NB4 (cell line): Measurements from ENCODE around the gene ROBO1.

ENCODE experiments used
- POLR2A ChIP-seq: IDR thresholded peaks from 2 replicates; pipeline ENCODE4 v1.6.1; 2011; ENCODE audit warnings: mild to moderate bottlenecking; ENCODE audit not compliant: insufficient read length; ENCODE audit errors: extremely low read depth
- TF ChIP-seq, protein P1 (sequence below): IDR thresholded peaks from one replicate; pipeline ENCODE4 v1.5.1; 2012; ENCODE audit warnings: low read depth, low read length
- TF ChIP-seq, protein P2 (sequence below): IDR thresholded peaks from 2 replicates; pipeline ENCODE4 v1.6.1; 2011; ENCODE audit warnings: low read depth, low read length

DNA sequence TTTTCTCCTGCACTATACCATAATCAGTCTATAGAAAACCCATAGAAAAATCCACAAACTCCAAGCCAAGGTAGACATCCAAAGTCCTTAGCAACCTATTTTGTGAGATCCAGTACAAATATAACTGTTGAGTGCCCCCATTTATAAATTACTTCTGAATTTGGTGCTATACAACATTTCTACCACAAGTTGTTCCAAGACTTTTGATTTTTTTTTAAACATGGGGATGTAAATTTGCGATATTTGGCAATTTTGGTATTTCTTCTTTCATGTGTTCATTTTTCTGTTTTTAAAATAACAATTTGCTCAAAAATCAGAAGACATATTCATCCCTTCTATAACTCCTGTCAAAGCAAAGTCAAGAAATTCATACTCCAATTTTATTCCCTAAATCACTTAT is 763.8 kb downstream of the ROBO1 start:
- TF ChIP-seq, protein P1, sequence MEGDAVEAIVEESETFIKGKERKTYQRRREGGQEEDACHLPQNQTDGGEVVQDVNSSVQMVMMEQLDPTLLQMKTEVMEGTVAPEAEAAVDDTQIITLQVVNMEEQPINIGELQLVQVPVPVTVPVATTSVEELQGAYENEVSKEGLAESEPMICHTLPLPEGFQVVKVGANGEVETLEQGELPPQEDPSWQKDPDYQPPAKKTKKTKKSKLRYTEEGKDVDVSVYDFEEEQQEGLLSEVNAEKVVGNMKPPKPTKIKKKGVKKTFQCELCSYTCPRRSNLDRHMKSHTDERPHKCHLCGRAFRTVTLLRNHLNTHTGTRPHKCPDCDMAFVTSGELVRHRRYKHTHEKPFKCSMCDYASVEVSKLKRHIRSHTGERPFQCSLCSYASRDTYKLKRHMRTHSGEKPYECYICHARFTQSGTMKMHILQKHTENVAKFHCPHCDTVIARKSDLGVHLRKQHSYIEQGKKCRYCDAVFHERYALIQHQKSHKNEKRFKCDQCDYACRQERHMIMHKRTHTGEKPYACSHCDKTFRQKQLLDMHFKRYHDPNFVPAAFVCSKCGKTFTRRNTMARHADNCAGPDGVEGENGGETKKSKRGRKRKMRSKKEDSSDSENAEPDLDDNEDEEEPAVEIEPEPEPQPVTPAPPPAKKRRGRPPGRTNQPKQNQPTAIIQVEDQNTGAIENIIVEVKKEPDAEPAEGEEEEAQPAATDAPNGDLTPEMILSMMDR = no peak
- TF ChIP-seq, protein P2, sequence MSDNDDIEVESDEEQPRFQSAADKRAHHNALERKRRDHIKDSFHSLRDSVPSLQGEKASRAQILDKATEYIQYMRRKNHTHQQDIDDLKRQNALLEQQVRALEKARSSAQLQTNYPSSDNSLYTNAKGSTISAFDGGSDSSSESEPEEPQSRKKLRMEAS = no peak
- no peak for TF ChIP-seq POLR2A
